Measurements from ENCODE around the gene FAM181B. TPM values are rescaled to one million over a fixed set of nuclear protein-coding genes. Genes with fewer than 3 reads are reported as not detected.

FAM181B gene
- total and polyA plus RNA-seq, 2 experiments from 2014 or later = 0.60 to 1.4 TPM

GRCh38 chr11:82682003-82682751 is 51.5 kb downstream of the FAM181B start:
- Histone ChIP-seq H3K4me1 (ENCODE audit: low read depth) (no peaks in the 10 kb centered on the region), H3K4me3 (no peak overlapping the region), H3K36me3 (no peaks in the 10 kb centered on the region), H3K27ac (no peak overlapping the region), H3K27me3 (no peaks in the 10 kb centered on the region), H3K9me3 (ENCODE audit: low read depth) (no peaks in the 10 kb centered on the region)
- peak; percentile 55 to 83 for DNase-seq (ENCODE audit: low read depth in 1 of 2, low spot score in 1 of 2)
- peak; percentile 53 for TF ChIP-seq CTCF (IDR thresholded peaks at IDR 0.05; ENCODE audit: low read depth, low read length)

GRCh38 chr11:82680252-82680651 is 53.4 kb downstream of the FAM181B start:
- Histone ChIP-seq H3K36me3 (no peaks in the 10 kb centered on the region), H3K27me3 (no peaks in the 10 kb centered on the region), H3K9me3 (ENCODE audit: low read depth) (no peaks in the 10 kb centered on the region), H3K4me1 (ENCODE audit: low read depth) (no peaks in the 10 kb centered on the region), H3K4me3 (no peak overlapping the region), H3K27ac (no peak overlapping the region)
- no peak for TF ChIP-seq CTCF (IDR thresholded peaks at IDR 0.05; ENCODE audit: low read depth, low read length)
- DNase-seq (ENCODE audit: low read depth in 1 of 2, low spot score in 1 of 2) = no peak

Other genes starting within 250 kb of the FAM181B start
- 58.7 and 61.1 TPM in 2 replicates for gene PRCP, start 166.6 kb upstream of the FAM181B start, total RNA-seq
- gene PRCP, start 166.6 kb upstream of the FAM181B start, polyA plus RNA-seq = 106 and 130 TPM in 2 replicates
- gene DDIAS, start 167.9 kb upstream of the FAM181B start, total RNA-seq = 2.3 and 4.0 TPM in 2 replicates
- 4.8 and 6.2 TPM in 2 replicates for gene DDIAS, start 167.9 kb upstream of the FAM181B start, polyA plus RNA-seq

Measured in cardiac muscle cell (in vitro differentiated cells and primary cell).